ENCODE data around the gene MRNIP.

MRNIP gene

GRCh38 chr5:179874136-179874535 is 15.5 kb upstream of the MRNIP start:
- TF ChIP-seq ZBTB7A (IDR thresholded peaks at IDR 0.05; ENCODE audit: low read depth), result no peak
- TF ChIP-seq CEBPB (IDR thresholded peaks at IDR 0.05), result no peak
- TF ChIP-seq RAD21 (IDR thresholded peaks at IDR 0.05; ENCODE audit: low read depth), result no peak
- no peak for TF ChIP-seq REST (IDR thresholded peaks at IDR 0.05; ENCODE audit: low read depth)
- TF ChIP-seq NFIC (IDR thresholded peaks at IDR 0.05), result no peak
- no peak for TF ChIP-seq EP300 (IDR thresholded peaks at IDR 0.05; ENCODE audit: borderline replicate concordance)
- TF ChIP-seq USF1 (IDR thresholded peaks at IDR 0.05), result no peak
- TF ChIP-seq TCF12 (IDR thresholded peaks at IDR 0.05; ENCODE audit: low read depth), result no peak
- TF ChIP-seq YY1 (IDR thresholded peaks at IDR 0.05; ENCODE audit: low read depth), result no peak
- TF ChIP-seq MAX (IDR thresholded peaks at IDR 0.05), result no peak
- no peak for TF ChIP-seq FOXM1 (IDR thresholded peaks at IDR 0.05; ENCODE audit: borderline replicate concordance, low read depth)
- no peak for TF ChIP-seq TEAD4 (IDR thresholded peaks at IDR 0.05)
- TF ChIP-seq EGR1 (IDR thresholded peaks at IDR 0.05), result no peak
- TF ChIP-seq TAF1 (IDR thresholded peaks at IDR 0.05; ENCODE audit: low read depth), result no peak
- TF ChIP-seq CREB1 (IDR thresholded peaks at IDR 0.05; ENCODE audit: low read depth), result no peak

- TF ChIP-seq CEBPB (IDR thresholded peaks at IDR 0.05), result no peak
- TF ChIP-seq ZBTB7A (IDR thresholded peaks at IDR 0.05; ENCODE audit: low read depth), result no peak
- TF ChIP-seq EGR1 (IDR thresholded peaks at IDR 0.05), result no peak
- TF ChIP-seq TCF12 (IDR thresholded peaks at IDR 0.05; ENCODE audit: low read depth), result no peak
- no peak for TF ChIP-seq USF1 (IDR thresholded peaks at IDR 0.05)
- TF ChIP-seq TEAD4 (IDR thresholded peaks at IDR 0.05), result no peak
- TF ChIP-seq FOXM1 (IDR thresholded peaks at IDR 0.05; ENCODE audit: borderline replicate concordance, low read depth), result no peak
- TF ChIP-seq CREB1 (IDR thresholded peaks at IDR 0.05; ENCODE audit: low read depth), result no peak
- no peak for TF ChIP-seq RAD21 (IDR thresholded peaks at IDR 0.05; ENCODE audit: low read depth)
- TF ChIP-seq NFIC (IDR thresholded peaks at IDR 0.05), result no peak
These were observed 15.0 kb upstream of the MRNIP start for GRCh38 chr5:179873588-179874110.

- no peak for TF ChIP-seq TAF1 (IDR thresholded peaks at IDR 0.05; ENCODE audit: low read depth)
- TF ChIP-seq CEBPB (IDR thresholded peaks at IDR 0.05), result no peak
- no peak for TF ChIP-seq FOXM1 (IDR thresholded peaks at IDR 0.05; ENCODE audit: borderline replicate concordance, low read depth)
- no peak for TF ChIP-seq CREB1 (IDR thresholded peaks at IDR 0.05; ENCODE audit: low read depth)
- no peak for TF ChIP-seq MAX (IDR thresholded peaks at IDR 0.05)
- TF ChIP-seq REST (IDR thresholded peaks at IDR 0.05; ENCODE audit: low read depth), result no peak
These were observed 14.4 kb upstream of the MRNIP start for GRCh38 chr5:179872828-179873575.

- TF ChIP-seq RAD21 (IDR thresholded peaks at IDR 0.05; ENCODE audit: low read depth) (no peak), MAX (IDR thresholded peaks at IDR 0.05) (no peak), CREB1 (IDR thresholded peaks at IDR 0.05; ENCODE audit: low read depth) (no peak), TCF12 (IDR thresholded peaks at IDR 0.05; ENCODE audit: low read depth) (no peak), EGR1 (IDR thresholded peaks at IDR 0.05) (no peak), NFIC (IDR thresholded peaks at IDR 0.05) (no peak), USF1 (IDR thresholded peaks at IDR 0.05) (no peak), YY1 (IDR thresholded peaks at IDR 0.05; ENCODE audit: low read depth) (no peak), TAF1 (IDR thresholded peaks at IDR 0.05; ENCODE audit: low read depth) (no peak), TEAD4 (IDR thresholded peaks at IDR 0.05) (no peak), FOXM1 (IDR thresholded peaks at IDR 0.05; ENCODE audit: borderline replicate concordance, low read depth) (no peak), REST (IDR thresholded peaks at IDR 0.05; ENCODE audit: low read depth) (no peak), CEBPB (IDR thresholded peaks at IDR 0.05) (no peak)
These were observed 13.6 kb upstream of the MRNIP start for GRCh38 chr5:179872055-179872827.
